K562 (cell line): ENCODE data around the gene DNAAF1. TPM values are rescaled to one million over a fixed set of nuclear protein-coding genes. Genes with fewer than 3 reads are reported as not detected.
A peak's percentile ranks its signal among the peaks of the same experiment; 100 is the strongest.

Experiments used
- ATAC-seq: fragments of 200-7000 bp; cut with Tn5 transposase; 3 replicates; pipeline ENCODE4 v1.9.1; 2020; ENCODE audit warnings: moderate library complexity
- BruUV-seq: library from RNA; stranded (reverse); fragments of 400-500 nt; replicated peaks from 2 replicates; lab custom pipeline; 2021; lab: Mats Ljungman, UMichigan
- CTCF ChIA-PET: fragments of 300-600 bp; formaldehyde crosslinking; extraction: SDS; loops from one replicate; lab custom pipeline; 2021; ENCODE audit warnings: low intra/inter-chr PET ratio; lab: Yijun Ruan, JAX
- POLR2A ChIA-PET: fragments of 300-600, 350-650 bp; sonication (Branson Sonifier 250); formaldehyde crosslinking; extraction: SDS; loops from one replicate; lab custom pipeline; 2021; ENCODE audit warnings: antibody characterized with exemption, inconsistent platforms; lab: Yijun Ruan, JAX
- DNase-seq, 4 experiments: peaks; one replicate each; pipeline versions ENCODE4 v3.0.0 to v3.0.0-alpha.2; 2011 to 2018; ENCODE audit warnings: low spot score in 3 of 4, mixed read lengths in 3 of 4; ENCODE audit errors: extremely low read depth in 1 of 4
- FAIRE-seq: peaks from 2 replicates; lab custom pipeline; 2011; peaks lifted over from hg19 to GRCh38; lab: Jason Lieb, UNC
- H2AFZ ChIP-seq: 2 replicates; pipeline ENCODE4 v1.6.0; 2011; ENCODE audit warnings: low read depth, low read length, control low read depth, inconsistent platforms
- H3K27ac ChIP-seq: fragments of 200-600 bp; 3 replicates; pipeline ENCODE4 v1.8.0; 2011; ENCODE audit warnings: low read depth, mild to moderate bottlenecking, control low read depth, inconsistent platforms, low read length, moderate library complexity, mixed read lengths; ENCODE audit errors: extremely low read depth
- H3K27me3 ChIP-seq, 2 experiments: fragments of 300-600 bp in 1 of 2; 2 replicates in 1 of 2; 3 replicates in 1 of 2; pipeline versions ENCODE4 v1.6.0 to v1.8.0; 2011; ENCODE audit warnings: inconsistent platforms in 2 of 2, low read length in 2 of 2, mild to moderate bottlenecking in 1 of 2, mixed read lengths in 1 of 2, moderate library complexity in 1 of 2; ENCODE audit not compliant: control insufficient read depth in 2 of 2, insufficient read depth in 2 of 2
- H3K36me3 ChIP-seq: fragments of 300-600 bp; 3 replicates; pipeline ENCODE4 v1.8.0; 2011; ENCODE audit warnings: mild to moderate bottlenecking, low read length, inconsistent platforms; ENCODE audit not compliant: control insufficient read depth, insufficient read depth
- H3K4me1 ChIP-seq, 2 experiments: fragments of 200-600 bp in 1 of 2; replicated peaks in 1 of 2; 2 replicates in 1 of 2; 3 replicates in 1 of 2; pipeline versions ENCODE4 v1.5.1 to v1.8.0; 2011; ENCODE audit warnings: inconsistent platforms in 2 of 2, low read length in 2 of 2, mild to moderate bottlenecking in 1 of 2, mixed read lengths in 1 of 2, moderate library complexity in 1 of 2; ENCODE audit not compliant: control insufficient read depth in 2 of 2, insufficient read depth in 2 of 2
- H3K4me2 ChIP-seq: 2 replicates; pipeline ENCODE4 v1.6.1; 2011; ENCODE audit warnings: low read length, control low read depth, inconsistent platforms, mixed read lengths; ENCODE audit not compliant: insufficient read depth
- H3K4me3 ChIP-seq: fragments of 200-600 bp; sonication (generic), shearing (Covaris generic); 2 replicates; pipeline ENCODE4 v1.5.1; 2016; ENCODE audit warnings: control low read depth, inconsistent platforms
- H3K79me2 ChIP-seq: fragments of 200-600 bp; 3 replicates; pipeline ENCODE4 v1.8.0; 2011; ENCODE audit warnings: low read length, inconsistent platforms; ENCODE audit not compliant: control insufficient read depth, insufficient read depth
- H3K9ac ChIP-seq, 2 experiments: 2 replicates each; pipeline versions ENCODE4 v1.6.0 to v1.6.1; 2011; ENCODE audit warnings: low read depth in 2 of 2, low read length in 2 of 2, control low read depth in 1 of 2, inconsistent platforms in 1 of 2, mild to moderate bottlenecking in 1 of 2, mixed read lengths in 1 of 2; ENCODE audit not compliant: insufficient read depth in 1 of 2
- H3K9me1 ChIP-seq: one replicate; pipeline ENCODE4 v1.6.0; 2011; ENCODE audit warnings: inconsistent platforms, mild to moderate bottlenecking, low read length, moderate library complexity; ENCODE audit not compliant: control insufficient read depth, insufficient read depth
- H3K9me3 ChIP-seq: replicated peaks from 2 replicates; pipeline ENCODE4 v1.5.1; 2011; ENCODE audit warnings: low read depth, low read length, inconsistent platforms; ENCODE audit not compliant: control insufficient read depth, insufficient read depth
- H4K20me1 ChIP-seq: replicated peaks from 2 replicates; pipeline ENCODE4 v1.6.1; 2011; ENCODE audit warnings: low read length, inconsistent platforms, mixed read lengths; ENCODE audit not compliant: control insufficient read depth, insufficient read depth
- CBFA2T2 ChIP-seq: fragments of 450-650 bp; conservative IDR thresholded peaks from 2 replicates; pipeline ENCODE4 v1.6.1; 2017; ENCODE audit warnings: mild to moderate bottlenecking
- CBFA2T3 ChIP-seq: fragments of 450-650 bp; IDR thresholded peaks from 2 replicates; pipeline ENCODE4 v1.6.1; 2017
- ID3 ChIP-seq, 2 experiments: fragments of 250-450 bp in 1 of 2; fragments of 450-650 bp in 1 of 2; sonication (Bioruptor Pico) in 1 of 2; IDR thresholded peaks; 2 replicates each; pipeline versions ENCODE4 v1.6.1 to v1.8.0; 2016 to 2021; ENCODE audit warnings: mild to moderate bottlenecking in 2 of 2, moderate library complexity in 2 of 2, missing compliant biosample characterization in 1 of 2, missing genetic modification characterization in 1 of 2
- KLF10 ChIP-seq: fragments of 250-450 bp; sonication (Bioruptor Pico); IDR thresholded peaks from 2 replicates; pipeline ENCODE4 v1.6.1; 2021; ENCODE audit warnings: matching md5 sums
- PTTG1 ChIP-seq: fragments of 450-650 bp; IDR thresholded peaks from 2 replicates; pipeline ENCODE4 v1.6.1; 2016; ENCODE audit warnings: low read depth, mild to moderate bottlenecking, missing genetic modification characterization, missing compliant biosample characterization
- TAL1 ChIP-seq: fragments of 450-650 bp; IDR thresholded peaks from 2 replicates; pipeline ENCODE4 v1.6.1; 2016; ENCODE audit warnings: mild to moderate bottlenecking
- WGBS: fragments of 100-300 bp; shearing (Covaris generic); methylation state at CpG from one replicate; pipeline ENCODE4 v1.1.6; 2016; ENCODE audit warnings: low coverage, mixed read lengths; ENCODE audit not compliant: insufficient coverage; ENCODE audit errors: missing lambda C conversion rate; 5-methylcytosine and 5-hydroxymethylcytosine counted together
- in situ Hi-C: fragments of 300-500 bp; cut with MboI; formaldehyde crosslinking; loops from 4 replicates; pipeline ENCODE4 v1.15.0; 2018; ENCODE audit warnings: inconsistent platforms, mixed read lengths
- intact Hi-C: fragments of 100-400 bp; cut with micrococcal nuclease; formaldehyde crosslinking; loops from 2 replicates; pipeline ENCODE4 v1.14.2; 2022
- polyA plus RNA-seq, 8 experiments: library from polyadenylated mRNA; depleted of rRNA in 4 of 8; stranded (reverse) in 5 of 8; unstranded in 3 of 8; fragments of >200 nt; fragmentation: Nextera tagmentation in 2 of 8; fragmentation: Illumina TruSeq in 1 of 8; extraction: Ambion mirVana in 2 of 8; extraction: Trizol in 1 of 8; gene quantifications; 2 replicates each; pipeline versions ENCODE4 v1.2.1 to v1.2.3, GENCODE V29; 2011 to 2014; ENCODE audit warnings: inconsistent platforms in 1 of 8, missing spikeins in 1 of 8
- total RNA-seq, 7 experiments: library from RNA; depleted of rRNA in 6 of 7; stranded (reverse); fragments of >200 nt in 6 of 7; fragmentation: Illumina TruSeq in 2 of 7; extraction: Trizol in 2 of 7; gene quantifications; 2 replicates each; pipeline versions ENCODE4 v1.2.1 to v1.2.3, GENCODE V29; 2011 to 2021; ENCODE audit warnings: low replicate concordance in 1 of 7

DNAAF1 gene
- total and polyA plus RNA-seq, 9 of the 15 experiments (the other 6 are each of a cell fraction or from before 2014, with no cell fraction given), result 0.01 TPM; not detected in 8

GRCh38 chr16:84207879-84208278, 62.8 kb downstream of the DNAAF1 start:
- no peaks in the 10 kb centered on the region for H3K9me3 ChIP-seq
- TF ChIP-seq PTTG1, result no peak
- no peak for TF ChIP-seq KLF10 (CRISPR knock-in tag)
- TF ChIP-seq ID3 (CRISPR knock-in tag; IDR thresholded peaks at IDR 0.05), result no peak
- no peak for TF ChIP-seq ID3 (tag; IDR thresholded peaks at IDR 0.05)
- peak; percentile 26; the same call in 1 of the 2 replicates for TF ChIP-seq CBFA2T2
- peak; percentile 31; the same call in 1 of the 2 replicates for TF ChIP-seq TAL1
- TF ChIP-seq CBFA2T3, result 0 out of 2 replicates have a peak, but pooled peaks have one; percentile 29
- intact Hi-C loops, result no loop called here
- H3K27me3 ChIP-seq, result peaks cover 6 to 34% of the 10 kb centered on the region in 2 experiments; a peak in 4 of 5 replicates
- no TSS peak for BruUV-seq
- in situ Hi-C loops, result no loop called here
- no peaks in the 10 kb centered on the region for H3K9me1 ChIP-seq
- H3K79me2 ChIP-seq, result no peaks in the 10 kb centered on the region
- no peaks in the 10 kb centered on the region for H3K36me3 ChIP-seq
- H3K4me2 ChIP-seq, result no peak overlapping the region
- no peaks in the 10 kb centered on the region for H4K20me1 ChIP-seq
- FAIRE-seq (no peak), DNase-seq (peak in 1 of 4 experiments; percentile 26), ATAC-seq (peak; percentile 72)
- WGBS, result 21% methylated on average over 8 of the region's 8 CpGs
- no peak overlapping the region for H3K4me3 ChIP-seq
- CTCF ChIA-PET, result no interaction called here
- H2AFZ ChIP-seq, result no peak overlapping the region
- H3K4me1 ChIP-seq, result peaks cover 6 to 16% of the 10 kb centered on the region in 2 experiments; a peak in 4 of 5 replicates
- H3K9ac ChIP-seq, result peak overlapping the region in 1 of 2 experiments; percentile 77; a peak in 2 of 4 replicates
- POLR2A ChIA-PET, result interaction anchor here (0.6 to 1.1 kb wide), 6 partner anchors 8 to 765 kb away, joined by 3 to 5 read pairs (median 4); no protein-coding TSS in a partner anchor
- H3K27ac ChIP-seq, result no peak overlapping the region
